Liver (tissue), 9 donors: ENCODE data around the gene TRPC4AP. TPM values are rescaled to one million over a fixed set of nuclear protein-coding genes. Genes with fewer than 3 reads are reported as not detected.

Experiments used
- DNase-seq: peaks from one replicate; pipeline ENCODE4 v3.0.0-alpha.2; 2017; ENCODE audit warnings: low spot score
- H3K27ac ChIP-seq, 2 donors: one replicate each; pipeline ENCODE4 v1.7.0; 2013; ENCODE audit warnings: inconsistent platforms in 2 of 2, low read length in 2 of 2, control low read depth in 1 of 2, low read depth in 1 of 2, mild to moderate bottlenecking in 1 of 2
- H3K27me3 ChIP-seq, 4 donors: one replicate each; pipeline versions ENCODE4 v1.6.1 to v1.7.0; 2013; ENCODE audit warnings: low read length in 3 of 4, inconsistent platforms in 1 of 4, mild to moderate bottlenecking in 1 of 4, moderate library complexity in 1 of 4; ENCODE audit not compliant: control insufficient read depth in 4 of 4, insufficient read depth in 4 of 4
- H3K36me3 ChIP-seq, 4 donors: one replicate each; pipeline versions ENCODE4 v1.6.1 to v1.7.0; 2013; ENCODE audit warnings: low read length in 3 of 4, mild to moderate bottlenecking in 3 of 4, low read depth in 1 of 4, moderate library complexity in 1 of 4; ENCODE audit not compliant: control insufficient read depth in 4 of 4, insufficient read depth in 3 of 4
- H3K4me1 ChIP-seq, 4 donors: one replicate each; pipeline versions ENCODE4 v1.6.1 to v1.7.0; 2013; ENCODE audit warnings: low read length in 3 of 4, mild to moderate bottlenecking in 3 of 4, moderate library complexity in 1 of 4; ENCODE audit not compliant: control insufficient read depth in 4 of 4, insufficient read depth in 4 of 4
- H3K4me3 ChIP-seq, 3 donors: one replicate each; pipeline versions ENCODE4 v1.6.1 to v1.7.0; 2013; ENCODE audit warnings: low read length in 3 of 3, control low read depth in 1 of 3, low read depth in 1 of 3, mild to moderate bottlenecking in 1 of 3
- H3K9ac ChIP-seq, 2 donors: one replicate each; pipeline ENCODE4 v1.7.0; 2013; ENCODE audit warnings: low read length in 2 of 2, mild to moderate bottlenecking in 2 of 2, moderate library complexity in 2 of 2, control low read depth in 1 of 2, low read depth in 1 of 2
- H3K9me3 ChIP-seq, 4 donors: one replicate each; pipeline versions ENCODE4 v1.6.1 to v1.7.0; 2013; ENCODE audit warnings: low read length in 3 of 4; ENCODE audit not compliant: control insufficient read depth in 4 of 4
- FOXA1 ChIP-seq: IDR thresholded peaks from 2 replicates; pipeline ENCODE4 v1.6.1; 2016; ENCODE audit warnings: antibody characterized with exemption
- FOXA2 ChIP-seq: IDR thresholded peaks from 2 replicates; pipeline ENCODE4 v1.6.1; 2016; ENCODE audit warnings: antibody characterized with exemption
- GABPA ChIP-seq, 2 donors: IDR thresholded peaks in 1 of 2; conservative IDR thresholded peaks in 1 of 2; 2 replicates each; pipeline ENCODE4 v1.6.1; 2016; ENCODE audit warnings: antibody characterized with exemption in 2 of 2, mild to moderate bottlenecking in 1 of 2, moderate library complexity in 1 of 2
- HNF4A ChIP-seq, 2 donors: conservative IDR thresholded peaks; 2 replicates each; pipeline ENCODE4 v1.6.1; 2016; ENCODE audit warnings: antibody characterized with exemption in 2 of 2, mild to moderate bottlenecking in 2 of 2
- MAX ChIP-seq: IDR thresholded peaks from 2 replicates; pipeline ENCODE4 v1.6.1; 2016; ENCODE audit warnings: antibody characterized with exemption
- NR2F2 ChIP-seq: IDR thresholded peaks from 2 replicates; pipeline ENCODE4 v1.6.1; 2016; ENCODE audit warnings: antibody characterized with exemption
- RAD21 ChIP-seq, 2 donors: IDR thresholded peaks; 2 replicates each; pipeline ENCODE4 v1.6.1; 2016; ENCODE audit warnings: antibody characterized with exemption in 2 of 2, mild to moderate bottlenecking in 2 of 2
- REST ChIP-seq: IDR thresholded peaks from 2 replicates; pipeline ENCODE4 v1.6.1; 2016; ENCODE audit warnings: antibody characterized with exemption, mild to moderate bottlenecking
- RXRA ChIP-seq, 2 donors: IDR thresholded peaks; 2 replicates each; pipeline ENCODE4 v1.6.1; 2017 to 2018; ENCODE audit warnings: antibody characterized with exemption in 2 of 2, mild to moderate bottlenecking in 1 of 2
- SP1 ChIP-seq: IDR thresholded peaks from 2 replicates; pipeline ENCODE4 v1.6.1; 2018; ENCODE audit warnings: antibody characterized with exemption, mild to moderate bottlenecking
- TAF1 ChIP-seq: conservative IDR thresholded peaks from 2 replicates; pipeline ENCODE4 v1.6.1; 2016; ENCODE audit warnings: antibody characterized with exemption, mild to moderate bottlenecking
- WGBS: extraction: QIAGEN DNeasy Blood & Tissue Kit; methylation state at CpG from one replicate; pipeline ENCODE4 v1.1.7; 2013; 5-methylcytosine and 5-hydroxymethylcytosine counted together
- polyA plus RNA-seq, 2 donors: library from polyadenylated mRNA; stranded (reverse) in 1 of 2; unstranded in 1 of 2; fragments of 200-250 nt in 1 of 2; fragments of >200 nt in 1 of 2; fragmentation: Nextera tagmentation in 1 of 2; extraction: Ambion mirVana in 1 of 2; gene quantifications; one replicate each; pipeline versions ENCODE4 v1.2.1 to v1.2.3, GENCODE V29; 2013 to 2015
- total RNA-seq, 2 donors: library from RNA; depleted of rRNA; stranded (reverse); fragments of >200 nt; gene quantifications; one replicate each; pipeline ENCODE4 v1.2.3, GENCODE V29; 2014
- TF ChIP-seq, protein P1 (sequence below): IDR thresholded peaks from 2 replicates; pipeline ENCODE4 v1.6.1; 2016; ENCODE audit warnings: antibody characterized with exemption
- TF ChIP-seq, protein P2 (sequence below): IDR thresholded peaks from 2 replicates; pipeline ENCODE4 v1.6.1; 2016; ENCODE audit warnings: antibody characterized with exemption
- TF ChIP-seq, protein P3 (sequence below): fragments of 150-350 bp; IDR thresholded peaks from 2 replicates; pipeline ENCODE4 v1.5.1; 2017; ENCODE audit warnings: improper control_type of control experiment, low read depth, low read length; ENCODE audit not compliant: missing input control
- donor health status: healthy.
- donor health status: healthy.
- donor health status: healthy.
- donor health status: healthy.
- donor health status: healthy.

Gene TRPC4AP
- total and polyA plus RNA-seq, 4 donors = 26.3 to 57.2 (median 33.8) TPM

GRCh38 chr20:34997131-34997561 lies 95.5 kb downstream of the TRPC4AP start:
- Histone ChIP-seq H3K27ac (no peak overlapping the region), H3K36me3 (peaks cover 0 to 62% (median 12%) of the 10 kb centered on the region in 4 donors)

GRCh38 chr20:34996243-34997028 lies 96.2 kb downstream of the TRPC4AP start:
- DNase-seq = no peak
- H3K27ac ChIP-seq = no peak overlapping the region
- TF ChIP-seq FOXA2 (no peak), MAX (no peak), REST (no peak), FOXA1 (no peak), HNF4A (conservative IDR thresholded peaks at IDR 0.05) (no peak), GABPA (IDR thresholded peaks at IDR 0.05 in 1 of 2, conservative IDR thresholded peaks at IDR 0.05 in 1 of 2) (no peak)
- peaks cover 0 to 55% (median 11%) of the 10 kb centered on the region in 4 donors for H3K36me3 ChIP-seq
- H3K9me3 ChIP-seq = no peaks in the 10 kb centered on the region
- WGBS = 95% methylated on average over 26 of the region's 26 CpGs
- H3K4me1 ChIP-seq = peaks cover 2 to 33% (median 18%) of the 10 kb centered on the region in 4 donors
- no peaks in the 10 kb centered on the region for H3K27me3 ChIP-seq
- no peak overlapping the region for H3K9ac ChIP-seq
- H3K4me3 ChIP-seq = no peak overlapping the region

More at GRCh38 chr20:34997131-34997561, 95.5 kb downstream of the TRPC4AP start:
- DNase-seq = no peak
- no peak overlapping the region for H3K9ac ChIP-seq
- H3K4me1 ChIP-seq = peaks cover 2 to 33% (median 18%) of the 10 kb centered on the region in 4 donors
- no peaks in the 10 kb centered on the region for H3K27me3 ChIP-seq
- no peak overlapping the region for H3K4me3 ChIP-seq
- no peaks in the 10 kb centered on the region for H3K9me3 ChIP-seq
- 69% methylated on average over 39 of the region's 39 CpGs for WGBS
- TF ChIP-seq, protein P1, sequence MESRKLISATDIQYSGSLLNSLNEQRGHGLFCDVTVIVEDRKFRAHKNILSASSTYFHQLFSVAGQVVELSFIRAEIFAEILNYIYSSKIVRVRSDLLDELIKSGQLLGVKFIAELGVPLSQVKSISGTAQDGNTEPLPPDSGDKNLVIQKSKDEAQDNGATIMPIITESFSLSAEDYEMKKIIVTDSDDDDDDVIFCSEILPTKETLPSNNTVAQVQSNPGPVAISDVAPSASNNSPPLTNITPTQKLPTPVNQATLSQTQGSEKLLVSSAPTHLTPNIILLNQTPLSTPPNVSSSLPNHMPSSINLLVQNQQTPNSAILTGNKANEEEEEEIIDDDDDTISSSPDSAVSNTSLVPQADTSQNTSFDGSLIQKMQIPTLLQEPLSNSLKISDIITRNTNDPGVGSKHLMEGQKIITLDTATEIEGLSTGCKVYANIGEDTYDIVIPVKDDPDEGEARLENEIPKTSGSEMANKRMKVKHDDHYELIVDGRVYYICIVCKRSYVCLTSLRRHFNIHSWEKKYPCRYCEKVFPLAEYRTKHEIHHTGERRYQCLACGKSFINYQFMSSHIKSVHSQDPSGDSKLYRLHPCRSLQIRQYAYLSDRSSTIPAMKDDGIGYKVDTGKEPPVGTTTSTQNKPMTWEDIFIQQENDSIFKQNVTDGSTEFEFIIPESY = no peak
- TF ChIP-seq GABPA (IDR thresholded peaks at IDR 0.05 in 1 of 2, conservative IDR thresholded peaks at IDR 0.05 in 1 of 2) = no peak
- TF ChIP-seq, protein P2, sequence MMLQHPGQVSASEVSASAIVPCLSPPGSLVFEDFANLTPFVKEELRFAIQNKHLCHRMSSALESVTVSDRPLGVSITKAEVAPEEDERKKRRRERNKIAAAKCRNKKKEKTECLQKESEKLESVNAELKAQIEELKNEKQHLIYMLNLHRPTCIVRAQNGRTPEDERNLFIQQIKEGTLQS = no peak
- TF ChIP-seq TAF1 = no peak
- TF ChIP-seq, protein P3, sequence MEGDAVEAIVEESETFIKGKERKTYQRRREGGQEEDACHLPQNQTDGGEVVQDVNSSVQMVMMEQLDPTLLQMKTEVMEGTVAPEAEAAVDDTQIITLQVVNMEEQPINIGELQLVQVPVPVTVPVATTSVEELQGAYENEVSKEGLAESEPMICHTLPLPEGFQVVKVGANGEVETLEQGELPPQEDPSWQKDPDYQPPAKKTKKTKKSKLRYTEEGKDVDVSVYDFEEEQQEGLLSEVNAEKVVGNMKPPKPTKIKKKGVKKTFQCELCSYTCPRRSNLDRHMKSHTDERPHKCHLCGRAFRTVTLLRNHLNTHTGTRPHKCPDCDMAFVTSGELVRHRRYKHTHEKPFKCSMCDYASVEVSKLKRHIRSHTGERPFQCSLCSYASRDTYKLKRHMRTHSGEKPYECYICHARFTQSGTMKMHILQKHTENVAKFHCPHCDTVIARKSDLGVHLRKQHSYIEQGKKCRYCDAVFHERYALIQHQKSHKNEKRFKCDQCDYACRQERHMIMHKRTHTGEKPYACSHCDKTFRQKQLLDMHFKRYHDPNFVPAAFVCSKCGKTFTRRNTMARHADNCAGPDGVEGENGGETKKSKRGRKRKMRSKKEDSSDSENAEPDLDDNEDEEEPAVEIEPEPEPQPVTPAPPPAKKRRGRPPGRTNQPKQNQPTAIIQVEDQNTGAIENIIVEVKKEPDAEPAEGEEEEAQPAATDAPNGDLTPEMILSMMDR = no peak
- no peak for TF ChIP-seq FOXA2
- no peak for TF ChIP-seq RXRA (IDR thresholded peaks at IDR 0.05)
- TF ChIP-seq NR2F2 = no peak
- TF ChIP-seq HNF4A (conservative IDR thresholded peaks at IDR 0.05) = no peak
- TF ChIP-seq RAD21 (IDR thresholded peaks at IDR 0.05) = no peak
- no peak for TF ChIP-seq SP1
- TF ChIP-seq MAX = no peak
